ENCODE measurements around the gene ECEL1.

ECEL1 gene

GRCh38 chr2:232483311-232483922 is 4.2 kb downstream of the ECEL1 start:
- no peak for DNase-seq

- no peak for DNase-seq
Measured at GRCh38 chr2:232482301-232483238, 5.1 kb downstream of the ECEL1 start.

GRCh38 chr2:232481322-232482140 is 6.1 kb downstream of the ECEL1 start:
- no peak for DNase-seq

GRCh38 chr2:232480201-232481190 is 7.1 kb downstream of the ECEL1 start:
- no peak for DNase-seq

GRCh38 chr2:232479341-232480200 is 8.1 kb downstream of the ECEL1 start:
- no peak for DNase-seq

GRCh38 chr2:232478571-232479340 is 8.9 kb downstream of the ECEL1 start:
- no peak for DNase-seq

GRCh38 chr2:232477751-232478510 is 9.7 kb downstream of the ECEL1 start:
- no peak for DNase-seq

- no peak for DNase-seq
Measured at GRCh38 chr2:232476791-232477190, 10.8 kb downstream of the ECEL1 start.

- DNase-seq, result no peak
Measured at GRCh38 chr2:232476045-232476444, 11.6 kb downstream of the ECEL1 start.

- DNase-seq, result no peak
Measured at GRCh38 chr2:232473467-232473890, 14.2 kb downstream of the ECEL1 start.

GRCh38 chr2:232466221-232466620 is 21.4 kb downstream of the ECEL1 start:
- no peak for DNase-seq

- DNase-seq, result no peak
Measured at GRCh38 chr2:232465061-232465460, 22.6 kb downstream of the ECEL1 start.

GRCh38 chr2:232464544-232464885 is 23.1 kb downstream of the ECEL1 start:
- DNase-seq, result no peak

GRCh38 chr2:232463701-232464543 is 23.7 kb downstream of the ECEL1 start:
- DNase-seq, result no peak

GRCh38 chr2:232460171-232460570 is 27.5 kb downstream of the ECEL1 start:
- DNase-seq, result no peak

GRCh38 chr2:232459419-232460035 is 28.1 kb downstream of the ECEL1 start:
- no peak for DNase-seq

- DNase-seq, result no peak
Measured at GRCh38 chr2:232458661-232459418, 28.8 kb downstream of the ECEL1 start.
